Keratinocyte (primary cell): ENCODE measurements around the gene FBXL13.

Source experiments
- EZH2 ChIP-seq: IDR thresholded peaks from one replicate; pipeline ENCODE4 v1.6.1; 2012; ENCODE audit warnings: inconsistent platforms, mild to moderate bottlenecking, low read length, moderate library complexity
- TF ChIP-seq, protein P1 (sequence below), 3 experiments: IDR thresholded peaks in 1 of 3; conservative IDR thresholded peaks in 1 of 3; optimal IDR thresholded peaks in 1 of 3; 2 replicates in 2 of 3; 3 replicates in 1 of 3; pipeline versions ENCODE3 to v1.5.1; 2011; ENCODE audit warnings: low read length in 3 of 3, mild to moderate bottlenecking in 3 of 3, moderate library complexity in 2 of 3, control low read depth in 1 of 3, inconsistent platforms in 1 of 3; ENCODE audit not compliant: insufficient read depth in 2 of 3; ENCODE audit errors: extremely low read depth in 1 of 3

GRCh38 chr7:103071000-103071399 lies 3.6 kb downstream of the FBXL13 start:
- TF ChIP-seq, protein P1, sequence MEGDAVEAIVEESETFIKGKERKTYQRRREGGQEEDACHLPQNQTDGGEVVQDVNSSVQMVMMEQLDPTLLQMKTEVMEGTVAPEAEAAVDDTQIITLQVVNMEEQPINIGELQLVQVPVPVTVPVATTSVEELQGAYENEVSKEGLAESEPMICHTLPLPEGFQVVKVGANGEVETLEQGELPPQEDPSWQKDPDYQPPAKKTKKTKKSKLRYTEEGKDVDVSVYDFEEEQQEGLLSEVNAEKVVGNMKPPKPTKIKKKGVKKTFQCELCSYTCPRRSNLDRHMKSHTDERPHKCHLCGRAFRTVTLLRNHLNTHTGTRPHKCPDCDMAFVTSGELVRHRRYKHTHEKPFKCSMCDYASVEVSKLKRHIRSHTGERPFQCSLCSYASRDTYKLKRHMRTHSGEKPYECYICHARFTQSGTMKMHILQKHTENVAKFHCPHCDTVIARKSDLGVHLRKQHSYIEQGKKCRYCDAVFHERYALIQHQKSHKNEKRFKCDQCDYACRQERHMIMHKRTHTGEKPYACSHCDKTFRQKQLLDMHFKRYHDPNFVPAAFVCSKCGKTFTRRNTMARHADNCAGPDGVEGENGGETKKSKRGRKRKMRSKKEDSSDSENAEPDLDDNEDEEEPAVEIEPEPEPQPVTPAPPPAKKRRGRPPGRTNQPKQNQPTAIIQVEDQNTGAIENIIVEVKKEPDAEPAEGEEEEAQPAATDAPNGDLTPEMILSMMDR (optimal IDR thresholded peaks at IDR 0.05 in 1 of 3, IDR thresholded peaks at IDR 0.05 in 1 of 3, conservative IDR thresholded peaks at IDR 0.05 in 1 of 3; ENCODE audit: extremely low read depth in 1 of 3, insufficient read depth in 2 of 3, low read length in 3 of 3) = no peak
- TF ChIP-seq EZH2 = no peak
